ENCODE measurements around the gene IQSEC1.

- TF ChIP-seq CTCF (IDR thresholded peaks at IDR 0.05; ENCODE audit: insufficient read depth, low read depth, low read length) (no peak), EZH2 (IDR thresholded peaks at IDR 0.05; ENCODE audit: insufficient read depth, low read length) (no peak)
Measured at GRCh38 chr3:12944413-12944812, 128.8 kb downstream of the IQSEC1 start.
